Inferior parietal cortex (tissue), 1 donor: ENCODE measurements around the gene TTBK2.

Experiments used
- DNase-seq: peaks from one replicate; pipeline ENCODE4 v3.0.0-alpha.2; 2016; ENCODE audit errors: extremely low spot score

The TTBK2 gene

DNA sequence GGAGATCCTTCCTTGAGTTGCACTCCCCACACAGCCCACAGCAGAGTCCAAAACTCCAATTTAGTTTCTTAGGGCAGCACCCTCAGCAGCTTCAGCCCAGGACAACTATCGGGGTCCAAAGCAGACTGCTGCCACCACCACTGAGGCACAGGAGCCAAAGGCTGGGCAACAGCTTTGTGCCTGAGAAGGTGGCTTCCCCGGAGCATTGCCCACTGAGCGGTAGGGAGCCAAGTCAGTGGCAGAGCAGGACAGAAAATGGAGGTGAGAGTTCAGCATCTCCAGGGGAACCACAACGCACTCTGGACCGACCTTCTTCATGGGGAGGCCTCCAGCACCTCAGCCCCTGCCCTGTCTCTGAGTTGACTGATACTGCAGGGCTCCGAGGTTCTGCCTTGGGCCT, 227.1 kb downstream of the TTBK2 start:
- no peak for DNase-seq

DNA sequence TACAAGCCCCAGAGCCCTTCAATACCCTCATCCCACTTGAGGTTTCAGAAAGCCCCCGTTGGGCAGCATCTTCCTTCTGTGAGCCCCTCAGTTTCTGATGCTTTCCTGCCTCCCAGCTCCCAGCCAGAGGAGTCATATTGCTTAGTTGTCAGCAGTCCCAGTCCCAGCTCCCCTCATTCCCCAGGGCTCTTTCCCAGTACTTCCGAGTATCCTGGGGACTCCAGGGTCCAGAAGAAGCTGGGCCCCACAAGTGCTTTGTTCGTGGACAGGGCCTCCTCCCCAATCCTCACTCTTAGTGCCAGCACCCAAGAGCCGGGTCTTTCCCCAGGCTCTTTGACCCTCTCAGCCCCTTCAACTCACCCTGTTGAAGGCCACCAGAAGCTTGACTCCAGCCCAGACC, 227.6 kb downstream of the TTBK2 start:
- DNase-seq: no peak

DNA sequence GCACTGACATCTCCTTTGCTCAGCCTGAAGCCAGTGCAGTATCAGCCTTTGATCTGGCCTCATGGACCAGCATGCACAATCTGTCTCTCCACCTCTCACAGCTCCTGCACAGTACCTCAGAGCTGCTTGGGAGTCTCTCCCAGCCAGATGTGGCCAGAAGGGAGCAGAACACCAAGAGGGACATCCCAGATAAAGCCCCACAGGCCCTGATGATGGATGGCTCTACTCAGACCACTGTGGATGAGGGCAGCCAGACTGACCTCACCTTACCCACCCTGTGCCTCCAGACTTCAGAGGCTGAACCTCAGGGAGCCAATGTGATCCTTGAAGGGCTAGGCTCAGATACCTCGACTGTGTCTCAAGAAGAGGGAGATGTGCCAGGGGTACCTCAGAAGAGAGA, 228.0 kb downstream of the TTBK2 start:
- no peak for DNase-seq

DNA sequence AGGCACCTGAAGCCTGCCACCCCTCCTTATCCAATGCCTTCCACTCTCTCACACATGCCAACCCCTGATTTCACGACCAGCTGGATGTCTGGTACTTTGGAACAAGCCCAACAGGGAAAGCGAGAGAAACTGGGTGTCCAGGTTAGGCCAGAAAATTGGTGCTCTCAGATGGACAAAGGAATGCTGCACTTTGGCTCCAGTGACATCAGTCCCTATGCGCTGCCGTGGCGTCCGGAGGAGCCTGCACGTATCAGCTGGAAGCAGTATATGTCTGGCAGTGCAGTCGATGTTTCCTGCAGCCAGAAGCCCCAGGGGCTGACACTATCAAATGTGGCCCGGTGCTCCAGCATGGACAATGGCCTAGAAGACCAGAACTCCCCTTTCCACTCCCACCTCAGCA, 228.8 kb downstream of the TTBK2 start:
- no peak for DNase-seq

DNA sequence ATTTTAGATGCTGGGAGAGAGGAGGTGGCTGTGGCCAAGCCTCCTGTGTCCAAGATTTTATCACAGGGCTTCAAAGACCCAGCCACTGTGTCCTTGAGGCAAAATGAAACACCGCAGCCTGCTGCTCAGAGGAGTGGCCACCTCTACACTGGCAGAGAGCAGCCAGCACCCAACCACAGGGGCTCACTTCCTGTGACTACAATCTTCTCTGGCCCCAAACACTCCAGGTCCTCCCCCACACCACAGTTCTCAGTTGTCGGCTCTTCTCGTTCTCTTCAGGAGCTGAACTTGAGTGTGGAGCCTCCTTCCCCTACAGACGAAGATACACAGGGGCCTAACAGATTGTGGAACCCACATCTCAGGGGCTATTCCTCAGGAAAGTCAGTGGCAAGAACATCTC, 229.3 kb downstream of the TTBK2 start:
- DNase-seq: no peak
